ENCODE results near the gene GALNT10. TPM values are rescaled to one million over a fixed set of nuclear protein-coding genes. Genes with fewer than 3 reads are reported as not detected.

Gene GALNT10
- total and polyA plus RNA-seq, 2 of the 8 experiments (the other 6 are each of a cell fraction or from before 2014, with no cell fraction given) = 4.6 to 15.5 TPM

GRCh38 chr5:154429341-154429740 lies 238.8 kb downstream of the GALNT10 start (continued):
- TF ChIP-seq, protein P1, sequence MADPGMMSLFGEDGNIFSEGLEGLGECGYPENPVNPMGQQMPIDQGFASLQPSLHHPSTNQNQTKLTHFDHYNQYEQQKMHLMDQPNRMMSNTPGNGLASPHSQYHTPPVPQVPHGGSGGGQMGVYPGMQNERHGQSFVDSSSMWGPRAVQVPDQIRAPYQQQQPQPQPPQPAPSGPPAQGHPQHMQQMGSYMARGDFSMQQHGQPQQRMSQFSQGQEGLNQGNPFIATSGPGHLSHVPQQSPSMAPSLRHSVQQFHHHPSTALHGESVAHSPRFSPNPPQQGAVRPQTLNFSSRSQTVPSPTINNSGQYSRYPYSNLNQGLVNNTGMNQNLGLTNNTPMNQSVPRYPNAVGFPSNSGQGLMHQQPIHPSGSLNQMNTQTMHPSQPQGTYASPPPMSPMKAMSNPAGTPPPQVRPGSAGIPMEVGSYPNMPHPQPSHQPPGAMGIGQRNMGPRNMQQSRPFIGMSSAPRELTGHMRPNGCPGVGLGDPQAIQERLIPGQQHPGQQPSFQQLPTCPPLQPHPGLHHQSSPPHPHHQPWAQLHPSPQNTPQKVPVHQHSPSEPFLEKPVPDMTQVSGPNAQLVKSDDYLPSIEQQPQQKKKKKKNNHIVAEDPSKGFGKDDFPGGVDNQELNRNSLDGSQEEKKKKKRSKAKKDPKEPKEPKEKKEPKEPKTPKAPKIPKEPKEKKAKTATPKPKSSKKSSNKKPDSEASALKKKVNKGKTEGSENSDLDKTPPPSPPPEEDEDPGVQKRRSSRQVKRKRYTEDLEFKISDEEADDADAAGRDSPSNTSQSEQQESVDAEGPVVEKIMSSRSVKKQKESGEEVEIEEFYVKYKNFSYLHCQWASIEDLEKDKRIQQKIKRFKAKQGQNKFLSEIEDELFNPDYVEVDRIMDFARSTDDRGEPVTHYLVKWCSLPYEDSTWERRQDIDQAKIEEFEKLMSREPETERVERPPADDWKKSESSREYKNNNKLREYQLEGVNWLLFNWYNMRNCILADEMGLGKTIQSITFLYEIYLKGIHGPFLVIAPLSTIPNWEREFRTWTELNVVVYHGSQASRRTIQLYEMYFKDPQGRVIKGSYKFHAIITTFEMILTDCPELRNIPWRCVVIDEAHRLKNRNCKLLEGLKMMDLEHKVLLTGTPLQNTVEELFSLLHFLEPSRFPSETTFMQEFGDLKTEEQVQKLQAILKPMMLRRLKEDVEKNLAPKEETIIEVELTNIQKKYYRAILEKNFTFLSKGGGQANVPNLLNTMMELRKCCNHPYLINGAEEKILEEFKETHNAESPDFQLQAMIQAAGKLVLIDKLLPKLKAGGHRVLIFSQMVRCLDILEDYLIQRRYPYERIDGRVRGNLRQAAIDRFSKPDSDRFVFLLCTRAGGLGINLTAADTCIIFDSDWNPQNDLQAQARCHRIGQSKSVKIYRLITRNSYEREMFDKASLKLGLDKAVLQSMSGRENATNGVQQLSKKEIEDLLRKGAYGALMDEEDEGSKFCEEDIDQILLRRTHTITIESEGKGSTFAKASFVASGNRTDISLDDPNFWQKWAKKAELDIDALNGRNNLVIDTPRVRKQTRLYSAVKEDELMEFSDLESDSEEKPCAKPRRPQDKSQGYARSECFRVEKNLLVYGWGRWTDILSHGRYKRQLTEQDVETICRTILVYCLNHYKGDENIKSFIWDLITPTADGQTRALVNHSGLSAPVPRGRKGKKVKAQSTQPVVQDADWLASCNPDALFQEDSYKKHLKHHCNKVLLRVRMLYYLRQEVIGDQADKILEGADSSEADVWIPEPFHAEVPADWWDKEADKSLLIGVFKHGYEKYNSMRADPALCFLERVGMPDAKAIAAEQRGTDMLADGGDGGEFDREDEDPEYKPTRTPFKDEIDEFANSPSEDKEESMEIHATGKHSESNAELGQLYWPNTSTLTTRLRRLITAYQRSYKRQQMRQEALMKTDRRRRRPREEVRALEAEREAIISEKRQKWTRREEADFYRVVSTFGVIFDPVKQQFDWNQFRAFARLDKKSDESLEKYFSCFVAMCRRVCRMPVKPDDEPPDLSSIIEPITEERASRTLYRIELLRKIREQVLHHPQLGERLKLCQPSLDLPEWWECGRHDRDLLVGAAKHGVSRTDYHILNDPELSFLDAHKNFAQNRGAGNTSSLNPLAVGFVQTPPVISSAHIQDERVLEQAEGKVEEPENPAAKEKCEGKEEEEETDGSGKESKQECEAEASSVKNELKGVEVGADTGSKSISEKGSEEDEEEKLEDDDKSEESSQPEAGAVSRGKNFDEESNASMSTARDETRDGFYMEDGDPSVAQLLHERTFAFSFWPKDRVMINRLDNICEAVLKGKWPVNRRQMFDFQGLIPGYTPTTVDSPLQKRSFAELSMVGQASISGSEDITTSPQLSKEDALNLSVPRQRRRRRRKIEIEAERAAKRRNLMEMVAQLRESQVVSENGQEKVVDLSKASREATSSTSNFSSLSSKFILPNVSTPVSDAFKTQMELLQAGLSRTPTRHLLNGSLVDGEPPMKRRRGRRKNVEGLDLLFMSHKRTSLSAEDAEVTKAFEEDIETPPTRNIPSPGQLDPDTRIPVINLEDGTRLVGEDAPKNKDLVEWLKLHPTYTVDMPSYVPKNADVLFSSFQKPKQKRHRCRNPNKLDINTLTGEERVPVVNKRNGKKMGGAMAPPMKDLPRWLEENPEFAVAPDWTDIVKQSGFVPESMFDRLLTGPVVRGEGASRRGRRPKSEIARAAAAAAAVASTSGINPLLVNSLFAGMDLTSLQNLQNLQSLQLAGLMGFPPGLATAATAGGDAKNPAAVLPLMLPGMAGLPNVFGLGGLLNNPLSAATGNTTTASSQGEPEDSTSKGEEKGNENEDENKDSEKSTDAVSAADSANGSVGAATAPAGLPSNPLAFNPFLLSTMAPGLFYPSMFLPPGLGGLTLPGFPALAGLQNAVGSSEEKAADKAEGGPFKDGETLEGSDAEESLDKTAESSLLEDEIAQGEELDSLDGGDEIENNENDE (IDR thresholded peaks at IDR 0.05; ENCODE audit: insufficient replicate concordance, low read length) = no peak
